HG03139 (cell line): ENCODE data around the gene AIFM2.
"Not testable (repeated sequence)": the region's sequence is repeated elsewhere in the genome, so short reads cannot be mapped to it uniquely, and the experiment has no call there.

ENCODE experiments used
- ATAC-seq: cut with Tn5 transposase; IDR thresholded peaks from one replicate; pipeline ENCODE4 v1.9.1; 2021; ENCODE audit not compliant: unreplicated experiment

The AIFM2 gene

GRCh38 chr10:70123817-70124216 lies 8.8 kb downstream of the AIFM2 start:
- no peak for ATAC-seq

- not testable (repeated sequence) for ATAC-seq
Measured at GRCh38 chr10:70123166-70123565, 9.5 kb downstream of the AIFM2 start.

GRCh38 chr10:70122742-70123141 lies 9.9 kb downstream of the AIFM2 start:
- no peak for ATAC-seq

- ATAC-seq = no peak
Measured at GRCh38 chr10:70121281-70121949, 11.2 kb downstream of the AIFM2 start.

GRCh38 chr10:70120417-70120816 lies 12.2 kb downstream of the AIFM2 start:
- ATAC-seq = no peak

GRCh38 chr10:70119623-70120022 lies 13.0 kb downstream of the AIFM2 start:
- no peak for ATAC-seq

- no peak for ATAC-seq
Measured at GRCh38 chr10:70119197-70119596, 13.4 kb downstream of the AIFM2 start.

GRCh38 chr10:70118196-70118595 lies 14.4 kb downstream of the AIFM2 start:
- no peak for ATAC-seq

- ATAC-seq = no peak
Measured at GRCh38 chr10:70117646-70118045, 15.0 kb downstream of the AIFM2 start.

- no peak for ATAC-seq
Measured at GRCh38 chr10:70115948-70116682, 16.5 kb downstream of the AIFM2 start.

GRCh38 chr10:70114902-70115301 lies 17.7 kb downstream of the AIFM2 start:
- ATAC-seq = no peak

- ATAC-seq = no peak
Measured at GRCh38 chr10:70112071-70112470, 20.6 kb downstream of the AIFM2 start.

- ATAC-seq = no peak
Measured at GRCh38 chr10:70111496-70111895, 21.1 kb downstream of the AIFM2 start.

GRCh38 chr10:70109064-70109729 lies 23.4 kb downstream of the AIFM2 start:
- no peak for ATAC-seq

- ATAC-seq = no peak
Measured at GRCh38 chr10:70106958-70107791, 25.4 kb downstream of the AIFM2 start.

GRCh38 chr10:70101668-70102067 lies 31.0 kb downstream of the AIFM2 start:
- no peak for ATAC-seq

GRCh38 chr10:70101068-70101562 lies 31.5 kb downstream of the AIFM2 start:
- ATAC-seq = not testable (repeated sequence)

- no peak for ATAC-seq
Measured at GRCh38 chr10:70098271-70098670, 34.4 kb downstream of the AIFM2 start.

GRCh38 chr10:70097459-70097858 lies 35.2 kb downstream of the AIFM2 start:
- no peak for ATAC-seq

- no peak for ATAC-seq
Measured at GRCh38 chr10:70096705-70097420, 35.8 kb downstream of the AIFM2 start.
